Inflammatory macrophage treated with lipopolysaccharide for 1 hour (primary cell): ENCODE data around the gene MLANA.
A peak's percentile ranks its signal among the peaks of the same experiment; 100 is the strongest.
"Not testable (repeated sequence)": the region's sequence is repeated elsewhere in the genome, so short reads cannot be mapped to it uniquely, and the experiment has no call there.

Experiments used
- DNase-seq, 2 donors: peaks; one replicate each; pipeline ENCODE4 v3.0.0-alpha.2; 2020 to 2022

Gene MLANA

DNA sequence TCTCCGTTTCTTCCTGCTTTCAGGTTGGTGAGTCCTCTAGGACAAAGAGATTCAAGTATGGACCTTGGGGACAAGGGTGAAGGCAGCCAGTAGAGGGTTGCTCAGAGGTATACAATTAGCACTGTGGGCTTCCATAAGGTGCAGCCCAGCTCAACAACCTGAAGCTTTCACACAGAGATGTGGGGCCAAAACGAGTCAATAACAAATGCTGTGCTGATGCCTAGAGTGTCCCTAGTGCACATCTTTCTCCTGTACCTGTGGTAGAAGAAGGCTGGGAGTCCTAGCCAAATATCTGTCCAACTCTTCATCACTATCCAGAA is 20.7 kb upstream of the MLANA start:
- DNase-seq: no peak

DNA sequence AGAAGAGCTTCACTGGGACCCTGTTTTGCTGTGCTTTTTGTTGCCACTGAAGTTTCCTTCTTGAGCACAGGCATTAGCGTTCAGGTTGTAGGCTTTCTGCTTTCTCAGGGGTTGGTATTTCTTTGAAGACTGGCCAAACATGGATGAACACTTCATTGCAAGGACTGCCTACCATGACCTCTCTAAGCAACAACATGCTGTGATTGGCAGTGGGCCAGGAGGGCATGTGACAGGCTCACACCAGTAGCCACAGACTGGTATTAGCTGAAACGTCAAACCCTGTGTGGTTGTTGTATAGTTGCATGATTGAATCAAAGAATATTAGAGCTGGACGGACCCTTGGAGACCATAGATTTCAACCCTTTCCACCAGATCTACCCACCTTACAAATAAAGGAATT is 20.0 kb upstream of the MLANA start:
- DNase-seq: no peak

DNA sequence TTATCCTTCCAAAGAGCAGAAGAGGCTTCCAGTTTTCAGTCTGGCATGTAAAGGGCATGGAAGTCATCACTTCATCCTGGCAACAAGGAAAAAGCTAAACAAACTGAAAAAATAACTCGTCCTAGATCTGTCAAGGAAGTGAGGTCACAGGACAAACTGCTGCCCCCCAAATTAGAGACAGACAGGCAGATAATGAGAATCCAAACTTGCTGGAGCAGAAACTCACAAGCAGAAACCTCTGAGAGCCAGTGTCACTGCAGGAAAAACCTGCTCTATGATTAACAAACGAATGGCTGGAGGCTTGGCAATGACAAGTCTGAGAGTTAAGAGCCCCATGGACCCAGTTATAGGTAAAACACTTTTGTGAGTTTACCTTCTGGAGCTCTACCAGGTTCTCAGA is 18.9 kb upstream of the MLANA start:
- DNase-seq: no peak

DNA sequence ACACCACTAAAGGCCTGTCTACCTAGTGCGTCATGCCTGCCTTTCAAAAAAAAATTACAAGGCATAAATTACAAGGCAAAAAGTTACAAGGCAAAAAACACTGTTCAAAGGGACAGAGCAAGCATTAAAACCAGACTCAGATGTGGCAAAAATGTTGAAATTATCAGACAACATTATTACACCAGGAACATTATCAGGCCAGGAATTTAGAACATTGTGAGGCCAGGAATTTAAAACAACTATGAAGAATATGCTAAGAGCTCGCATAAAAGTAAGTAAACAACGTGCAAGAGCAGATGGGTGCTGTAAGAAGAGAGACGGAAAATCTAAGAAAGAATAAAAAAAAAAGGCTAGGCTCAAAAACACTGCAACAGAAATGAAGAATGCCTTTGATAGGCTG is 18.2 kb upstream of the MLANA start:
- DNase-seq: no peak

DNA sequence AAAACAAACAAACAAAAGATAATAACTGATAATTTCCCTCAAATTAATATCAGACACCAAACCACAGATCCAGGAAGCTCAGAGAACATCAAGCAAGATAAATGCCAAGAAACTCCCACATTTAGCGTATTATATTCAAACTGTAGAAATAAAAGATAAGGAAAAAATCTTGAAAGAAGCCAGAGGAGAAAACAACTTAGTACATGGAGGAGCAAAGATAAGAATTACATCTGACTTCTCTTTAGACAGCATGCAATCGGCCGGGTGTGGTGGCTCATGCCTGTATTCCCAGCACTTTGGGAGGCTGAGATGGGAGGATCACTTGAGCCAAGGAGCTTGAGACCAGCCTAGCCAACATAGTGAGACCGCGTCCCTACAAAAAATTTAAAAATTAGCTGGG is 17.2 kb upstream of the MLANA start:
- no peak for DNase-seq

DNA sequence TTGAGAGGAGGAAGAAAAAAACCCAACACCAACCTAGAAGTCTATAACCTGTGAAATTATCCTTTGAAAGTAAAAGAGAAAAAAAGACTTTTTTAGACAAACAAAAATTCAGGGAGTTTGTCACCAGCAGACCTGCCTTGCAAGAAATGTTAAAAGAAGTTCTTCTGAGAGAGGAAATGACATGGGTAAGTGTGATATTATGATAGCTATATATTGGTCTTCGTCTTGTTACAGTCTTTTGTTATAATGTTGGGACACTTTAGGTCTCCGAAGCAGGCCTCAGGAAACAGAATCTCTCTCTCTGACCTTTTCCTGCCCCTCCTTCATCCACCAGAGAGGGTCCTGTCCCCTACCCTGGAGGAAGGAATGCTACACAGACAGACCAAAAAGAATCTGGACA is 16.6 kb upstream of the MLANA start:
- DNase-seq: no peak

DNA sequence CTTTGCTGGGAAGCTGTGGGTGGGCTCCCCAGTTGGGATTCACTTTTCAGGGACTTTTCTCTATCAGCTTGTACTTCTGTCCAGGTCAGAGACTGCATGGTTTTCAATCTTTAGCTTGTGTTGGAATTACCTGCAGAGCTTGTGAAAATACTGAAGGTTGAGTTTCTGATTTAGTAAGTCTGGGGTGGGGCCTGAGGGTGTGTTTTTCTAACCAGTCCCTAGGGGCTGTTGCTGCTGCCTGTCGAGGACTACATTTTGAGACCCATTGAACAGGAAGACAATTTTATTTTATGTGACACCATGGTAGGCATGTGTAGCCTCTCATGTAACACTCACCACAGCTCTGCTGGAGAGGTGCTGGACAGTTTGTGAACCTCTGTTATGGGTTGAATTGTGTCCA is 14.7 kb upstream of the MLANA start:
- DNase-seq: no peak

DNA sequence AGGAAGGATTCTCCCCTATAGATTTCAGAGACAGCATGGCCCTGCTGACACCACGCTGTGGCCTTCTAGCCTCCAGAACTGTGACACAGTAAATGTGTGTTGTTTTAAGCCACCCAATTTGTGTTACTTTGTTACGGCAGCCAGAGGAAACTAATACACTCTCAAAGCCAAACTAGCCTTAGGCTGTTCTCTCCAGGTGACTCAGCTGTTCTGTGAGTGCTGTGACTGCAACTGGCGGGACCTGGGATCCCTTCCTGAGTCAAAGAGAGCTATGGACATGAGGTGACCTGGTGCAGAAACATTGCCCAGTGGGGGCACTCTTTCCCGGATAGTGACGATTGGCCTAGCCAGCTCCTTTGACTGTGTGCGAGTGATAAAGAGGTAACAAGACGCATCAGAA is 14.0 kb upstream of the MLANA start:
- no peak for DNase-seq

DNA sequence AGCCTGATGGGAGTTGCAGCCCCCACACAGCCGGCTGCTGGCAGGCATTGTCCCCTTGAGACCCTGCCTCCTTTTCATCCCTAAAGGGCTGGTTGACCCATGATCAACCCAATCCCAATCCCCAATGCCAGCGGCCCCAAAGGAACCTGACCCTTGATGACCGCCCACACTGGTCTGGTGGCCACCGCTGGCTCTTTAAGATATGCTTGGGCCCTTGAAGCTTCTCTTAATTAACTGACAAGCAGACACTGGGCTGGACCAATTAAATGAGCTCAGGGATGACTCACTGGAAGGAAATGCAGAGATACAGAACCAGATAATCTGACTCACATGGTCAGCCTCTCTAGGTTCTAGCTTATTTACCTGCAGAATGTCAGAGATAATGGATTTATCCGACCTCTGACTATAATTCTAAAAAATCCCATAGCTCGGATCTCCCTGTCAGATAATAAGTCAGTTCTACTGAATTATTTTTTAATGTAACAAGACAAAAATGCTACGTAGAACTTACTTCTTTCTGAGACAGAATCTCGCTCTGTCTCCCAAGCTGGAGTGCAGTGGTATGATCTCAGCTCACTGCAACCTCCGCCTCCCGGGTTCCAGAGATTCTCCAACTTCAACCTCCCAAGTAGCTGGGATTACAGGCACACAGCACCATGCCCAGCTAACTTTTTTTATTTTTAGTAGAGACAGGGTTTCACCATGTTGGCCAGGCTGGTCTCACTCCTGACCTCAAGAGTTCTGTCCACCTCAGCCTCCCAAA is 11.1 kb upstream of the MLANA start:
- no peak for DNase-seq

DNA sequence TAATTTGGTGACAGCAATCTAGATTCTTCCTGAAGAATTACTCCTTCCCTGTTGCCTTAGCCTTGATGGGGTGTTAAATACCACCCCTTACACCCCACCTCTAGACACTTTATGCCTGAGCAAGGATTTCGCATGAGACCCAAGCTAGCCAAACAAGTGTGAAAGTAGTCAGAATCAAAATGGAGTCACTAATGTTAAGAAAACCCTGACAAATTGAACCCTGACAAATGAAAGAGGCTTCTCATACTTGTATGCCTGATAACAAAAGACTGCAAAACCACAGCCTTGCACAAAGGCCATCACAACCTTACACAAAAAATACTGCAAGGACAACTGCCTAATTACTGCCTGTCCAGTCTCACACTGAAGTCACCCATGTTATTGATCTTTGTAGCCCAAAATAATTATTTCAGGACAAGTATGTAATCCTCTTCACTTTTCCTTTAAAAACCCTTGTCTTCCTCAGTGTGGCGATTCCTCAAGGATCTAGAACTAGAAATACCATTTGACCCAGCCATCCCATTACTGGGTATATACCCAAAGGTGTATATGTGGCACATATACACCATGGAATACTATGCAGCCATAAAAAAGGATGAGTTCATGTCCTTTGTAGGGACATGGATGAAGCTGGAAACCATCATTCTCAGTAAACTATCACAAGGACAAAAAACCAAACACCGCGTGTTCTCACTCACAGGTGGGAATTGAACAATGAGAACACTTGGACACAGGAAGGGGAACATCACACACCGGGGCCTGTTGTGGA is 8.3 kb upstream of the MLANA start:
- not testable (repeated sequence) for DNase-seq

DNA sequence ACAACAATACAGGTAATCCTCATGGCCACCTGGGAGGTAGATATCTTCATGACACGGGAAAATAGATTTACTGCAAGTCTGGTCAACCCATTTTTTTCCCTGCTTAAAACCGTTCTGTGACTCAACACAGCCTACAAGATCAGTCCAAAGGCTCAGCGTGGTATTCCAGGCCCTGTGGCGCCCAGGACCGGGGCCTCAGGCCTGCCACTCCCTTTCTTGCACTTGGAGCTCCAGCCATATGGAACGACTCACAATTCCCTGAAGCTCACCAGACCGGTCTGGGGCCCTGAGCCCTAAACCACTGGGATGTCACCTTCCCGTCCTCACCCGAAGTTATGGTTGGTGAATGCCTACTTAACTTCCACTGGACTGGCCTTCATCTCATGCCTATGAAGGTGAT is 6.5 kb upstream of the MLANA start:
- no peak for DNase-seq

DNA sequence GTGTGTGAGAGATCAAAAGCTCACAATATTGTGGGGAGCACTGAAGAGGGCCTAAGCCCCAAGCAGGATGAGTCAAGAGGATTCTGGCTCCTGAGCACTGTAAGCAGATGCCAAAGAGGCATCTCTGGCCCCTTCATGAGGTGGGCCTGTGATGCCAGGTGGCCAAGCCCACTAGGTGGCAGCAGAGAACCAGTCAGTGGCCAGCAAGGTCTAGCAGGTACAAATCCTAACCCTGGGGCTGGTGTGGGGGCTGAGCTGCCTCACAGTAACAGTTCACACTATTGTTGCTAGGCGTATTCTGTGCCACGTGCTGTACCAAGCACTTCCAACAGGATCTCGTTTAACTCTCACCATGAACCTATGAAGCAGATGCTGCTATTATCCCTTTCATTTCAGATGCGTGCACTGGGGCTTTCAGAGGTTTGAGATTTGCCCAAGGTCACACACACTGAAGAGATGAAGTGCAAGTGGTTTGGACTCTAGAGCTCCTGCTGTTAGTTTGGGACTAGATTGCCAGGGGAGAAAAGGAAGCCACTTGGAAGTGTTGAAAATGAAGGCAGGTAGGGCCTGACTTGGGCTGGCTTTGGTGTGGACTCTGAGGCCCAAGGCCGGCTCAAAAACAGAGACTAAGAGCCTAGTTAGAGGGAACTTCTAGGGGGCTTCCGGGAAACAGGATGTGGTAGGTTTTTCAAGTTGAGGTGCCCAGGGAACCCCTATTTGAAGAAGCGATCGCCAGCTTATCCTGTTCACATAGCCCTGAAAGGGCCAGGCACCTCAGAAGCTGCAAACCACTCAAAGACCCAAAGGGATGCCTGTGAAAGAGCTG is 4.4 kb upstream of the MLANA start:
- DNase-seq: peak; percentile 31 to 63

DNA sequence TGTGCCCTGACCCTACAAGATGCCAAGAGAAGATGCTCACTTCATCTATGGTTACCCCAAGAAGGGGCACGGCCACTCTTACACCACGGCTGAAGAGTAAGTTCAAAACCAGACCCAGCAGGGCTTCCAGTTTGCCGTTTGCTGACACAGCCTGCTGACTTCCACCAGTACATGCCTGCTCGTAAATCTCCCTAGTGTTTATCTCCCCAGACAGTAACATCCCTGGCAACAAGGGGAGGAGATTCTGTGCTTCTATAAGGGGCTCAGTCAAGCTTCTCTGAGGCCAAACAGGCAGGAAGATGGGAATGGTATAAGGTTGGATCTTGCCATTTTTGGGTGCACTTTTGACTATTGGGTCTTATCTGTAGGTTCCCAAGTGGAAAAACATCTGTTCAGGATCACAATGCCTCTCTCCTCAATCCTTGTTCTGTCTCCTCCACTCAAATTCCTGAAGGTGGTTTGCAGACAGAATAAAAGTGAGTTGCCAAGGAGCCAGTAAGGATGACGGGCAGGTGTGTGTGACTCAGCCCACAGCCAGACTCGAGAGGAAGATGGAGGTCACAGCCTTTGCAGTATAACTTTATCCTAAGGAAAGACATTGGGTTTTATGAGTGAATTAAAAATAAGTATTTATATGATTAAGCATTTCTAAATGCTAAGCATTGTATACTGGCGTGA is 1.9 kb downstream of the MLANA start:
- no peak for DNase-seq

DNA sequence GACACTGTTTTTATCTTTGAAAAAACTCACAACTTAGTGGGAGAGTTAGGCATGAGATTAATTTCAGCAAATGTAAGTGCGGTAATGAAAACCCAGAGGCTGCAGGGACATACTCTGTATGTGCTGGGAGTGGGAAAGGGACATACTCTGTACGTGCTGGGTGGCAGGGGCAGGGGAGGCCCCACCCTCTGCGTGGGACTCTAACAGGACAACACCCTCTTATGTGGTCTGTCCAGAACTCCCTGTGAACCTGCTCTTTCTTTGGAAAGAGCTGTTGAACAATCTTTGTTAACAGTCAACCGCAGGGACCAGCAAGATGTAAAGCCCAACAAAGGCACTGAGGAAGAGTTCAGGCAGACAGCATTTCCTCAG is 2.4 kb downstream of the MLANA start:
- no peak for DNase-seq

DNA sequence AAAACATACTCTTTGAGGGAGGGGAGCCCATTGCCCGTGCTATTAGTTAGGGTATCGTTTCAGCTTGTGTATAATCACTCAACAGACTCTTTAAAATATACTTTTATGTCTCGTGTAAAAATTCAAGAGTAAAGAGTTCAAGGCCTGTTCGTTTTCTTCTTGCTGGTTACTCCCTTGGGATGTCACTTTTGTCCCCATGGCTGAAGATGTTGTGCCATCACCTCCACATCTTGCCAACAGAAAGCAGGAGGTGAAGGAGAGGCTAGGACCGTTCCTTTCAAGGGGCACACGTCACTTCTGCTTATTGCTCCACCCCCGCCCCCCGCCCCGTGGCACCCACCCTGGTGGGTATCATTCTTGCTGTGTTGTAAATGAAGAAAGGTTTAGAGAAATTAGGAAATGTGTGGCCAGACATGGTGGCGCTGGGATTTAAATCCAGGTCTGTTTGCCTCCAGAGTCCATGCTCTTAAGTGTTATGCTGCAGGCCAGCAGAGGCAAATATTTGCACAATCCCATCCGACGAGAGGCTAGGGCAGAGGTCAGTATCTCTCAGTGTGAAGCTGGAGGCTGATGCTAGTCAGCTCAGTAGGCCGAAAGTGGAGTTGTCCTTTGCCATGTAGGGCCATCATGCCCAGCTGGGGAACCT is 3.0 kb downstream of the MLANA start:
- no peak for DNase-seq

DNA sequence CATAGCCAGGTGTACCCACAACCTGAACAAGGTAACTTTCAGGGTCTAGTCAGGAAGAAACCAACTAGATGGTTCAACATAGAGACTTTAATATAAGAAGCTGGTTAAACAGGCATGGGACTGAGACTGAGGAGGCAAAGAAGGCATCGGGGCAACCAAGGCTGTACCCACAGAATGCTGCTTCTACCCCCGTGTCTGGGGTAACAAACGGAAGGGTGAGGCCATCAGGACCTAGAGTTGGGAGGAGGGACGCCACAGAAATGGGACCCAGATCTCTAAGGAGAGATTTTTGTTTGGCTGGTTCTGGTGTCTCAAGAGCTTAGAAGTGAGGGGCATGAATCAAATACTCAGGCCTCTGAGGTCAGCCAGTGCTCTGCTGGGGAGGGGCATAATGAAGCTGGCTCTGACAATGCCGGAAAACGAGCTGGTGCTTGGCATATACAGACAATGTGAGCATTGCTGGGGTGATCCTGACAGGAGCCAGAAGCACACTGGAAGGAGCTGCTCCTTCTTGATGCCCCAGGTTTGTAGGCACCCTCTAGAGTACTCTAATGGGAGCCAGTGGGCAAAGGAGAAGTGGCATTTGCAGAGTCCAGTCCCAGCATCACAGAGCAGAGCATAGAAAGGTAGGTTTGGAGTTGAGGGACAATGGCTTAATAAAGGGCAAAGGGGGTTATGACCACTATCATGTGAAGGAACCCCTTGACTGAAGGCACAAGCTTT is 3.7 kb downstream of the MLANA start:
- DNase-seq: no peak

DNA sequence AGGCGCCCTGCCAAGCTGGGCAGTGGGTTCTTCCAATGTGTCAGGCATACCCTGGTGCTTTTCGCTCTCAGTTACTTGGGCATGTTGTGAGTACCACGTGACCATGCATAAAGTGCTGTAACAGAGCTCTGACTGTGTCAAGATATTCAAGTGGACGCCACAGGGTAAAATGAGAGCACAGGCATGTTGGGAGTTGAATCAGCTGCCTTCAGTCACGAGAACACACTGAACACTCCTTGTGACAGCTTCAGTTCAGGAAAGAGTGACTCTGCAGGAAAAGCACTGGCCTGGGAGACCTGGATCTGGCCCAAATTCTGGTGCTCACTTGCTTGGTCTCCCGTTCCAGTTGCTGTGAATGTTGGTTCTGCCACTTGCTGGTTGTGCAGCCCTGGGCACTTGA is 5.1 kb downstream of the MLANA start:
- no peak for DNase-seq

DNA sequence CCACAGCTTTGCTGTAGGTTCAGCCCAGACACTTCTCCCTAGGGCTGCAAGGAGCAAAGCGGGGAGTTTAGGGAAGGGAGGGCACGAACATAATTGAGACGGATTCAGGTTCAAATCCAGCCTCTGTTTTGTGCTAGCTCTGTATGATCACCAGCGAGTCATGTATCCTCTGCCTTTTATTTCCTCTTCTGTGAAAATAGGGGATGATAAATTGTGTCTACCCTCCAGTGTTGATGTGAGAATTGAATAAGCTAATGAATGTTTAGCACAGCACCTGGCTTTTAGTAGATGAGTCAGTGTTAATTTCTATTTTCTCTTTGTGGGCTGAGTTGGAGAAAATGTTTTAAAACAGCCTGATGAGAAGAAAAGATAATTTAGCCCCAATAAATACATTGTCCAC is 6.2 kb downstream of the MLANA start:
- no peak for DNase-seq

DNA sequence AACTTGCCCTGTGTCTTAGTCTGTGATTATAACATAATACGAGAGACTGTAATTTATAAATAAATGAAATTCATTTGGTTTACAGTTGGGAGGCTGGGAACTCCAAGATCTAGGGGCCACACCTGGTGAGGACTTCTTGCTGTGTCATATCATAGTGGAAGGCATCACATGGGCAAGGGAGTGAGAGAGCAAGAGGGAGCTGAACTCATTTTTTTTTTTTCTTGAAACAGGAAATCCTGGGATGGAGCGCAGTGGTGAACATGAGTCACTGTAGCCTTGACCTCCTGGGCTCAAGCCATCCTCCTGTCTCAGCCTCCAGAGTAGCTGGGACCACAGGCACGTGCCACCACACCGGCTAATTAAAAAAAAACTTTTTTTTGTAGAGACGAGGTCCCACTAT is 7.2 kb downstream of the MLANA start:
- DNase-seq: no peak

DNA sequence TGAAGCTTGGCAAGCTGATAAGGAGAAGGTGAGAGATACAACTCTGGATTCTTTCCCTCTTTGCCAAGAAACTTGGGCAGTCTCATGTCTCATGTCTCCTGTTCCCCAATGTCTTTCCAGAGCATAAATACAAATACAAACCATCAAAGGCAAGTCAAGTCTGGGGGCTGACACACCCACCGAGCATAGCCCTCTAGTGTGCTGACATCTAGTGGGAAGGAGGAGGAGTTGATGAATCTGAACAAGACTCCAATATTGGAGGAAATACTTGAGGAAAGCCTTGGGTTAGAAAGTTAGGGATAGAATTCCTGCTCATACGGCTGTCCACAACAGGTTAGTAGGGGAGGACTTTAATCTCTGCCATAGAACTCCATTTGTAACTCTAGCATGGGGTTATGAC is 8.6 kb downstream of the MLANA start:
- DNase-seq: no peak

DNA sequence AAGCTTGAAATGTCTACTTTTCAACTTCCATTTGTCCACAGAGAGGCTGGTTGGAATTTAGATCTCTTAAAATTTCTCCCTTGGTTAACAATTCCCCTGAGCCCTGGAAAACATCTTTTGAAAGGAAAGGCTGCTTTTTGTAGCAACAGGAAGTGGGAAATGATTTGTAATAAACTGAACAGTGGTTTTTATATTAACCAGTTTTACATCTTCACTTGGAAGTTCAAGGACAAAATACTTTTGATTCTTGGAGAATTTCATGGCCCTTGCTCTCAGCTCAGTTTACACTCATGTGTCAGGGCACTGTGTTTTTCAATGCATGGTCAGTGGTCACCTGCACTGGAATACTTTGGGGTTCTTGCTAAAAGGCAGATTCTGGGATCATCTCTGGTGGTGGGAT is 9.9 kb downstream of the MLANA start:
- DNase-seq: no peak

DNA sequence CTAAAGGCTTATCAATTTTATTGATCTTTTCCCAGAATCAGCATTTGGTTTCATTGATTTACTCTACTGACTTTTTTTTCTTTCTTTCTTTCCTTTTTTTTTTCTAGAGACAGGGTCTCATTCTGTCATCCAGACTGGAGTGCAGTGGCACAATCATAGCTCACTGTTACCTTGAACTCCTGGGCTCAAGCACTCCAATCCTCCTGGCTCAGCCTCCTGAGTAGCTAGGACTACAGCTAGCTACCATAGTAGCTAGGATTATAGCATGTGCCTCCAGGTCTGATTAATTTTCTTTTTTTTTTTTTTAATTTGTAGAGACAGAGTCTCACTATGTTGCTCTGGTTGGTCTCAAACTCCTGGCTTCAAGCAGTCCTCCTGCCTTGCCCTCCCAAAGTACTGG is 11.7 kb downstream of the MLANA start:
- no peak for DNase-seq
